DOHH2 (cell line): ENCODE results near the gene TTLL9.
A peak's percentile ranks its signal among the peaks of the same experiment; 100 is the strongest.

Source experiments
- H3F3A ChIP-seq: fragments of 200-600 bp; sonication (generic), shearing (Covaris generic); 2 replicates; pipeline ENCODE4 v1.6.0; 2016; ENCODE audit warnings: antibody characterized with exemption, mild to moderate bottlenecking; ENCODE audit not compliant: control insufficient read depth, insufficient read depth
- H3K27ac ChIP-seq: fragments of 200-600 bp; sonication (generic); 2 replicates; pipeline ENCODE4 v1.5.1; 2014; ENCODE audit warnings: low read depth, mild to moderate bottlenecking, low read length, moderate library complexity
- H3K27me3 ChIP-seq: fragments of 200-600 bp; sonication (generic); 2 replicates; pipeline ENCODE4 v1.6.1; 2014; ENCODE audit warnings: mild to moderate bottlenecking, low read length, mixed read lengths; ENCODE audit not compliant: control insufficient read depth
- H3K36me3 ChIP-seq: fragments of 200-600 bp; sonication (generic); 2 replicates; pipeline ENCODE4 v1.6.1; 2014; ENCODE audit warnings: mild to moderate bottlenecking, low read length, moderate library complexity, mixed read lengths; ENCODE audit not compliant: control insufficient read depth
- H3K4me1 ChIP-seq: fragments of 200-600 bp; sonication (generic); 2 replicates; pipeline ENCODE4 v1.6.1; 2014; ENCODE audit warnings: mild to moderate bottlenecking, low read length, mixed read lengths; ENCODE audit not compliant: control insufficient read depth
- H3K4me2 ChIP-seq: fragments of 200-600 bp; sonication (generic); 2 replicates; pipeline ENCODE4 v1.6.0; 2014; ENCODE audit warnings: mild to moderate bottlenecking, low read length, moderate library complexity
- H3K4me3 ChIP-seq: fragments of 200-600 bp; sonication (generic); 2 replicates; pipeline ENCODE4 v1.5.1; 2014; ENCODE audit warnings: mild to moderate bottlenecking, low read length, mixed read lengths
- H3K79me2 ChIP-seq: fragments of 200-600 bp; sonication (generic); 2 replicates; pipeline ENCODE4 v1.6.1; 2014; ENCODE audit warnings: mild to moderate bottlenecking, low read length, mixed read lengths; ENCODE audit not compliant: control insufficient read depth
- H3K9me2 ChIP-seq: fragments of 200-600 bp; sonication (generic); replicated peaks from 2 replicates; pipeline ENCODE4 v1.6.1; 2014; ENCODE audit warnings: mild to moderate bottlenecking, low read length, mixed read lengths; ENCODE audit not compliant: control insufficient read depth
- H3K9me3 ChIP-seq: fragments of 200-600 bp; sonication (generic); 2 replicates; pipeline ENCODE4 v1.6.1; 2014; ENCODE audit warnings: antibody characterized with exemption, low read length, mixed read lengths; ENCODE audit not compliant: control insufficient read depth, insufficient read depth
- H4K20me1 ChIP-seq: fragments of 200-600 bp; sonication (generic); 2 replicates; pipeline ENCODE4 v1.6.0; 2014; ENCODE audit warnings: low read depth, mild to moderate bottlenecking, antibody characterized with exemption, low read length, moderate library complexity; ENCODE audit not compliant: control insufficient read depth, insufficient read depth
- EZH2phosphoT487 ChIP-seq: fragments of 200-600 bp; sonication (generic); IDR thresholded peaks from 2 replicates; pipeline ENCODE4 v1.6.1; 2017; ENCODE audit warnings: borderline replicate concordance, mild to moderate bottlenecking, antibody characterized with exemption, low read length, moderate library complexity, mixed read lengths
- TF ChIP-seq, protein P1 (sequence below): fragments of 200-600 bp; sonication (generic); IDR thresholded peaks from one replicate; pipeline ENCODE4 v1.5.1; 2014; ENCODE audit warnings: antibody characterized with exemption, mild to moderate bottlenecking, low read depth, low read length; ENCODE audit not compliant: poor library complexity, severe bottlenecking

TTLL9 gene, protein sequence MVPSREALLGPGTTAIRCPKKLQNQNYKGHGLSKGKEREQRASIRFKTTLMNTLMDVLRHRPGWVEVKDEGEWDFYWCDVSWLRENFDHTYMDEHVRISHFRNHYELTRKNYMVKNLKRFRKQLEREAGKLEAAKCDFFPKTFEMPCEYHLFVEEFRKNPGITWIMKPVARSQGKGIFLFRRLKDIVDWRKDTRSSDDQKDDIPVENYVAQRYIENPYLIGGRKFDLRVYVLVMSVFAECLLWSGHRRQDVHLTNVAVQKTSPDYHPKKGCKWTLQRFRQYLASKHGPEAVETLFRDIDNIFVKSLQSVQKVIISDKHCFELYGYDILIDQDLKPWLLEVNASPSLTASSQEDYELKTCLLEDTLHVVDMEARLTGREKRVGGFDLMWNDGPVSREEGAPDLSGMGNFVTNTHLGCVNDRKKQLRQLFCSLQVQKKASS

DNA sequence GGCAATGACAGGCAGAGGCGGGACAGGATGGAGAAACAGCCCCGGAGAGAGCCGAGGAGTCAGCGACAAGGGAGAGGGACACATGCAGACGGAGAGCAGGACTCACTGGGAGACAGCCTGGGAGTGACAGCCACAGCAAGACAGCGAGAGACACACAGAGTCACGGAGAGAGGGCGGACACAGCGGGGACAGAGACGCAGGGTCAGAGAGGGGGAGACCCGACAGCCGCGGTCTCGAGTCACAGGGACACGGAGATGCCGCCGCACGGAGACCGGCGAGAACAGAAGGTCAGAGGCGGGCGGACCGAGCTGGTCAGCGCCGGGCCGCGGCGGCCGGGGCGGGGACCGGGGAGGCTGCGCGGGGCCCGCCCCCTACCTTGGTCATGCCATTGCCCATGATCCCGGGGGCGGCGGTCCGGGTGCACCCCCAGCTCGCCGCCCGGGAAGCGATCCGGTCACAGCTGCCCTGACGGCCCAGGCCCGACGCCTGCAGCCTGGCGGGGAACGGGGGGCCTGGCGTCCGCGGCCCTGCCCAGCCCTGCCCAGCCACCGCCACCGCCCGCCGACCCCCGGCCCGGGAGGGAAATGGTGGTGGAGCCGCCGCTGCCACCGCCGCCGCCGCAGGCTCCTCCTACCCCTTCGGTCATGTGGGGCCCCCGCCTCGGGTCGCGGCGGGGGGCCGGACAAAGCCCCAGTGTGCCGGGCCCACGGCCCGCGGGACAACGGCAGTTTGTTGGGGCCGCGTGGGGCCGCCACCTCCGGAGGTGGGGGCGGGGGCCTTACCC, at the start of gene TTLL9, which contains the start of gene DUSP15:
Gene TTLL9 (plus strand): TSS at position 693 of the 784 bp plus-strand sequence. CDS start 493 bp downstream, outside the sequence.
Gene DUSP15 (minus strand): TSS at position 586 of the 784 bp plus-strand sequence. CDS start 190 bp downstream, at position 396.
- Histone ChIP-seq H3F3A (no peaks in the 10 kb centered on the region; the same call in 1 of the 2 replicates), H3K27me3 (peaks cover 53% of the 10 kb centered on the region), H3K9me3 (no peaks in the 10 kb centered on the region), H3K9me2 (no peaks in the 10 kb centered on the region), H3K4me1 (peaks cover 24% of the 10 kb centered on the region), H3K4me3 (peak within 1 kb of the TSS; percentile 58), H3K36me3 (no peaks in the 10 kb centered on the region), H4K20me1 (no peaks in the 10 kb centered on the region), H3K79me2 (no peaks in the 10 kb centered on the region), H3K4me2 (peak within 1 kb of the TSS; percentile 67), H3K27ac (no peak within 1 kb of the TSS)
- TF ChIP-seq, protein P1, sequence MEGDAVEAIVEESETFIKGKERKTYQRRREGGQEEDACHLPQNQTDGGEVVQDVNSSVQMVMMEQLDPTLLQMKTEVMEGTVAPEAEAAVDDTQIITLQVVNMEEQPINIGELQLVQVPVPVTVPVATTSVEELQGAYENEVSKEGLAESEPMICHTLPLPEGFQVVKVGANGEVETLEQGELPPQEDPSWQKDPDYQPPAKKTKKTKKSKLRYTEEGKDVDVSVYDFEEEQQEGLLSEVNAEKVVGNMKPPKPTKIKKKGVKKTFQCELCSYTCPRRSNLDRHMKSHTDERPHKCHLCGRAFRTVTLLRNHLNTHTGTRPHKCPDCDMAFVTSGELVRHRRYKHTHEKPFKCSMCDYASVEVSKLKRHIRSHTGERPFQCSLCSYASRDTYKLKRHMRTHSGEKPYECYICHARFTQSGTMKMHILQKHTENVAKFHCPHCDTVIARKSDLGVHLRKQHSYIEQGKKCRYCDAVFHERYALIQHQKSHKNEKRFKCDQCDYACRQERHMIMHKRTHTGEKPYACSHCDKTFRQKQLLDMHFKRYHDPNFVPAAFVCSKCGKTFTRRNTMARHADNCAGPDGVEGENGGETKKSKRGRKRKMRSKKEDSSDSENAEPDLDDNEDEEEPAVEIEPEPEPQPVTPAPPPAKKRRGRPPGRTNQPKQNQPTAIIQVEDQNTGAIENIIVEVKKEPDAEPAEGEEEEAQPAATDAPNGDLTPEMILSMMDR = no peak
- TF ChIP-seq EZH2phosphoT487 = no peak; the same call in none of the 2 replicates

DNA sequence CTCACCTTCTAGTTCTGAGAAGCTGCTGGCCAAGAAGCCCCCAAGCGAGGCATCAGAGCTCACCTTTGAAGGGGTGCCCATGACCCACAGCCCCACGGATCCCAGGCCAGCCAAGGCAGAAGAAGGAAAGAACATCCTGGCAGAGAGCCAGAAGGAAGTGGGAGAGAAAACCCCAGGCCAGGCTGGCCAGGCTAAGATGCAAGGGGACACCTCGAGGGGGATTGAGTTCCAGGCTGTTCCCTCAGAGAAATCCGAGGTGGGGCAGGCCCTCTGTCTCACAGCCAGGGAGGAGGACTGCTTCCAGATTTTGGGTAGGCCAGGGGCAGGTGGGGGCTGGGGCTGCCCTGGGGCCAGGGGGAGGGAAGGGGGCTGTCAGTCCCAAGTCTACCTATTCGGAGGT, 49.0 kb upstream of the TTLL9 start:
- no peaks in the 10 kb centered on the region for H3K27me3 ChIP-seq
- H3K36me3 ChIP-seq = no peaks in the 10 kb centered on the region
- H3K9me2 ChIP-seq = no peaks in the 10 kb centered on the region
- no peaks in the 10 kb centered on the region for H3F3A ChIP-seq
- H3K4me2 ChIP-seq = no peak overlapping the region
- H3K79me2 ChIP-seq = no peaks in the 10 kb centered on the region
- no peak for TF ChIP-seq EZH2phosphoT487
- TF ChIP-seq, protein P1 = no peak
- no peak overlapping the region for H3K27ac ChIP-seq
- H3K4me3 ChIP-seq = no peak overlapping the region
- H4K20me1 ChIP-seq = no peaks in the 10 kb centered on the region
- no peaks in the 10 kb centered on the region for H3K9me3 ChIP-seq
- peaks cover 6% of the 10 kb centered on the region; the same call in 1 of the 2 replicates for H3K4me1 ChIP-seq

DNA sequence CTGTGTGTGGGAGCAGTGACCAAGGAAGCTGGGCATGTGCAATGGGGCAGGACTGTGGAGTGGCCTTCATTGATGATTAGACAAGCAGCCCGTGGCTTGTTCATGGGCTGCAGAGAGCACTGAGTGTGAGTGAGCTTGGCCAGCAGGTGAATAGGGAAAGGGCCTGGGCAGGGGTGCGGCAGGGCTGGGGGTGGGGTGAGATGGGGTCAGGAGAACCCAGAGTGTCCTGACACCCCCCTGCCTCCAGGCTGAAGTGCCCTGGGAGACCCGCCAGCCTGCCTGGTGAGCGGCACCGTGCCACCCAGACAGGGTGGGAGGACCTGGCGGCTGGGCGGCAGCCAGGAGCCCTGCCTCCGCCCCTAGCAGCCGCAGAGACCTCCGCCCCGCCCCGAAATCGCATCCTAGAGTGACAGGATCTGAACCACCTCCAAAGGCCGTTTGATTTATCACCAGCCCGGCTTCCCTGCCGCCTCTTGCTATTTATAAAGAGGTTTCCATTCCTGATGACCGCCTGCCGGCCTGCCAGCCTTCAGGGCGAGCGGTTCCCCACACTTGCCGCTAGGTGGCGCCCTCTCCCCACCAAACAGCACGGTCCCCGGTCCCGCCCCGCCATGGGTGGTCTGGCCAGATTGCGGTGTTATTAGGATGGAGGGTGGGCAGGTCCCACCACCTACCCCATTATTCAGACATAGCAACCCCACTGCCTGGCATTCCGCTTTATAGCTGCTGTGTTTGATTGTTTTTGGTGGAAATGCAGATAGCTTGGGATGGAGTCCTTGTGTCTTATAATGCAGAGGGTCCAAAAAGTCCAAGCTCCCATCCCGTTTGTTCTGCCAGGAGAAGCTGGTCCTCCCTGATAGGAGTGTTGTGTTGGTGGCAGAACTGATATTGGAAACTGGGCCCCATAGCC, 47.8 kb upstream of the TTLL9 start:
- Histone ChIP-seq H3K4me2 (peak overlapping the region; percentile 20), H3K4me1 (peaks cover 6% of the 10 kb centered on the region; the same call in 1 of the 2 replicates), H3K27ac (no peak overlapping the region), H3K36me3 (no peaks in the 10 kb centered on the region), H4K20me1 (no peaks in the 10 kb centered on the region; the same call in 1 of the 2 replicates), H3K9me2 (no peaks in the 10 kb centered on the region), H3K79me2 (no peaks in the 10 kb centered on the region), H3K9me3 (no peaks in the 10 kb centered on the region), H3K27me3 (no peaks in the 10 kb centered on the region), H3K4me3 (no peak overlapping the region), H3F3A (no peaks in the 10 kb centered on the region)
- TF ChIP-seq EZH2phosphoT487 = no peak
- TF ChIP-seq, protein P1 = peak; percentile 98
